ENCODE data around the gene CLDN10.

- TF ChIP-seq CTCF (IDR thresholded peaks at IDR 0.05) (no peak), POLR2A (IDR thresholded peaks at IDR 0.05) (no peak)
Measured at GRCh38 chr13:95601216-95601615, 48.7 kb downstream of the CLDN10 start.

Measured in esophagus squamous epithelium (tissue), 4 donors.